NB4 (cell line): ENCODE measurements around the gene NFKB1.

Source experiments
- MAX ChIP-seq: IDR thresholded peaks from 2 replicates; pipeline ENCODE4 v1.6.1; 2011; ENCODE audit warnings: low read depth, low read length
- MYC ChIP-seq: IDR thresholded peaks from 2 replicates; pipeline ENCODE4 v1.6.1; 2011; ENCODE audit warnings: low read depth, low read length

GRCh38 chr4:102610007-102610406 lies 108.8 kb downstream of the NFKB1 start:
- TF ChIP-seq MAX = no peak
- no peak for TF ChIP-seq MYC
